Measurements from ENCODE around the gene GNA15. TPM values are rescaled to one million over a fixed set of nuclear protein-coding genes. Genes with fewer than 3 reads are reported as not detected.

Gene GNA15
- total and polyA plus RNA-seq, 2 of the 8 experiments (the other 6 are each of a cell fraction or from before 2014, with no cell fraction given) = 0.26 to 0.45 TPM

DNA sequence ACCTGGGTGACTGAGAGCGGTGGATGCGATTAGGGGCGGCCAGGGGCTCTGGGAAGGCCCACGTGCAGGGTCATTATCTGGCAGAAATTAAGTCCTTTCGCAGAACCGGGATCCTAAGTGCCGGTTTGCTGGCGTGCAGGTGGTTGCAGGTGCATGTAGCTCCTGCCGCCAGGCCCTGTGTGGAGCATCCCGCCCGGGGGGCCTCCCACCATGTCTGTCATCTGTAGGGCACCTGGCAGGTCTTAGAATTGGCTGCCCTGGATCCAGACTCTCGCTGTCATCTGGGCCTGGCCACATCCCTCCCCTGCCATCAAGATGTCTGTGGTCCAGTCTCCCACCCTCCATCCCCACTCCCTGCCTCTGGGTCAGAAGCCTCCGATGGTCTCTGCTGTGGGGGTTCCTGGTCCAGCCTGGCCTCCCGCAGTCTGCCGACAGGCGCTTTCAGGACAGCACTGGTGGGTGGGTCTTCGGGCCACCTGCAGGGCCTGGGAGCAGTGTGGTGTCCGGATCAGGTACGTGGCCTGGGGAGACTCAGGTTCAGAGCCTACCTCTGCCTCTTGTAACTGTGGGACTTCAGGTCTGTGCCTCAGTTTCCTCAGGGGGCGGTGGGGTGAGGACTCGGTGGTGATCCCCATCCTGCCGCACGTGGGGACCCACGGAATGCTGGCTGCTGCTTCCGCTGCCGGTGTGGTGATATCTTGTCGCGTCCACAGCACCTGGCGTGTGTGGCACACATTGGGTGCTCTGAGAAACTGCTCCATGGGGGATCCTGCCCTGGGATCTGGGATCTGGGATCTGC, 36.3 kb upstream of the GNA15 start:
- H3K23me2 ChIP-seq (ENCODE audit: low read depth, low read length) = peaks cover 13% of the 10 kb centered on the region; the same call in 1 of the 2 replicates
- ChIA-PET POLR2A (ENCODE audit: partially characterized antibody) (interaction anchor here (1.8 kb wide), 1 partner anchor 7 kb away, joined by 3 read pairs; no protein-coding TSS in a partner anchor), CTCF (ENCODE audit: partially characterized antibody) (interaction anchor here (0.8 to 20.0 kb wide), 7 partner anchors 8 to 139 kb away, joined by 3 to 339 read pairs (median 4); no protein-coding TSS in a partner anchor)
- no peaks in the 10 kb centered on the region for H3K27me3 ChIP-seq (replicated peaks in 1 of 4; ENCODE audit: control insufficient read depth in 3 of 4, extremely low read depth in 1 of 4, insufficient read depth in 3 of 4, low read length in 3 of 4)
- H3K79me1 ChIP-seq (ENCODE audit: low read depth, low read length) = peaks cover 8% of the 10 kb centered on the region
- no peak overlapping the region for H4K5ac ChIP-seq (ENCODE audit: insufficient read length, low read depth, low read length)
- no peak overlapping the region for H3K23ac ChIP-seq (ENCODE audit: insufficient read length)
- H2BK15ac ChIP-seq (ENCODE audit: low read length) = no peak overlapping the region
- no peak overlapping the region for H3K14ac ChIP-seq (ENCODE audit: insufficient read length)
- H3K79me2 ChIP-seq (ENCODE audit: control insufficient read depth in 1 of 2, insufficient read depth in 2 of 2, low read length in 2 of 2) = peaks cover 2 to 78% of the 10 kb centered on the region in 2 experiments; a peak in 3 of 4 replicates
- H3K4ac ChIP-seq (replicated peaks; ENCODE audit: insufficient read length, low read depth, low read length) = no peak overlapping the region
- H3K4me3 ChIP-seq (ENCODE audit: extremely low read depth in 1 of 4, insufficient read depth in 2 of 4, low read depth in 3 of 4, low read length in 4 of 4) = no peak overlapping the region
- no peak overlapping the region for H2AK5ac ChIP-seq (ENCODE audit: low read depth, low read length)
- no peak overlapping the region for H2BK5ac ChIP-seq (ENCODE audit: low read depth, low read length)
- peak overlapping the region; percentile 51; the same call in 1 of the 2 replicates for H4K8ac ChIP-seq (ENCODE audit: extremely low read depth, insufficient read depth, low read length)
- 91% methylated on average over 28 of the region's 29 CpGs; no CpG with 5 or more reads in 1 of the 2 experiments for WGBS, 2 experiments (ENCODE audit: extremely low coverage in 1 of 2, insufficient coverage in 1 of 2, insufficient read length in 1 of 2, insufficient replicate concordance in 2 of 2, low coverage in 1 of 2, low lambda C conversion rate in 2 of 2, missing lambda C conversion rate in 1 of 2)
- H3K9me3 ChIP-seq (ENCODE audit: insufficient read depth in 2 of 2, low read depth in 1 of 2, low read length in 1 of 2) = no peaks in the 10 kb centered on the region
- no peak overlapping the region for H2BK20ac ChIP-seq (ENCODE audit: low read length)
- DNase-seq (ENCODE audit: low read depth in 1 of 2, low spot score in 2 of 2) (peak in 1 of 2 experiments; percentile 43), FAIRE-seq (no peak)
- TF ChIP-seq SIN3A (conservative IDR thresholded peaks at IDR 0.05 in 1 of 2, IDR thresholded peaks at IDR 0.05 in 1 of 2; ENCODE audit: low read depth in 1 of 2, low read length in 2 of 2) (no peak), TCF12 (IDR thresholded peaks at IDR 0.05; ENCODE audit: low read depth, low read length) (no peak), EGR1 (IDR thresholded peaks at IDR 0.05; ENCODE audit: borderline replicate concordance, low read depth, low read length) (no peak), BACH1 (IDR thresholded peaks at IDR 0.05; ENCODE audit: low read length) (no peak), BRCA1 (IDR thresholded peaks at IDR 0.05; ENCODE audit: low read depth, low read length) (no peak), KDM4A (IDR thresholded peaks at IDR 0.05; ENCODE audit: low read depth, low read length, severe bottlenecking) (no peak), RFX5 (IDR thresholded peaks at IDR 0.05; ENCODE audit: borderline replicate concordance, low read depth, low read length) (no peak), TBP (IDR thresholded peaks at IDR 0.05; ENCODE audit: low read depth, low read length) (no peak), GTF2F1 (IDR thresholded peaks at IDR 0.05; ENCODE audit: borderline replicate concordance, low read depth, low read length) (no peak), TEAD4 (IDR thresholded peaks at IDR 0.05; ENCODE audit: low read depth, low read length) (no peak)
- no peak overlapping the region for H2AFZ ChIP-seq (ENCODE audit: low read length)
- no peak overlapping the region for H3K18ac ChIP-seq (ENCODE audit: extremely low read depth, low read length)
- no peak overlapping the region for H2BK12ac ChIP-seq (ENCODE audit: low read depth, low read length)
- peaks cover 16 to 48% of the 10 kb centered on the region in 2 experiments for H4K20me1 ChIP-seq (replicated peaks in 1 of 2; ENCODE audit: control insufficient read depth in 1 of 2, insufficient read depth in 2 of 2, low read length in 2 of 2)
- no peak overlapping the region for H3K9ac ChIP-seq (replicated peaks in 1 of 4; ENCODE audit: extremely low read depth in 1 of 4, low read depth in 3 of 4, low read length in 3 of 4)
- no peak overlapping the region for H3K4me2 ChIP-seq (ENCODE audit: insufficient read depth in 1 of 2, low read depth in 2 of 2, low read length in 2 of 2)
- H4K91ac ChIP-seq (replicated peaks; ENCODE audit: insufficient read length, low read length) = no peak overlapping the region
- no peak overlapping the region for H3K56ac ChIP-seq (replicated peaks; ENCODE audit: insufficient read length, low read depth, low read length)
- H3K36me3 ChIP-seq (ENCODE audit: control insufficient read depth in 2 of 4, insufficient read depth in 4 of 4, low read length in 3 of 4) = no peaks in the 10 kb centered on the region
- no peak overlapping the region for H2BK120ac ChIP-seq (replicated peaks; ENCODE audit: low read depth, low read length)
- H3K4me1 ChIP-seq (replicated peaks in 1 of 4; ENCODE audit: control insufficient read depth in 3 of 4, insufficient read depth in 4 of 4, low read length in 3 of 4) = peaks cover 3 to 18% (median 15%) of the 10 kb centered on the region in 4 experiments; a peak in 6 of 7 replicates
- no peak overlapping the region for H3K27ac ChIP-seq (ENCODE audit: low read depth, low read length)
